Subcutaneous adipose tissue (tissue), 4 donors: ENCODE data around the gene FTSJ3. TPM values are rescaled to one million over a fixed set of nuclear protein-coding genes. Genes with fewer than 3 reads are reported as not detected.

Source experiments
- CTCF ChIP-seq: fragments of 450-650 bp; IDR thresholded peaks from one replicate; pipeline ENCODE4 v1.5.1; 2016; ENCODE audit warnings: low read depth, mild to moderate bottlenecking, control low read depth, antibody characterized with exemption, moderate library complexity
- total RNA-seq, 4 donors: library from RNA; depleted of rRNA; stranded (reverse); fragments of >200 nt; gene quantifications; one replicate each; pipeline ENCODE4 v1.1.0, GENCODE V29; 2016

FTSJ3 gene
- total RNA-seq, 4 donors from 2014 or later, result 33.1 to 45.6 (median 38.8) TPM

- TF ChIP-seq CTCF, result no peak
Measured at GRCh38 chr17:63841350-63842172, 14.1 kb upstream of the FTSJ3 start.

- TF ChIP-seq CTCF, result no peak
Measured at GRCh38 chr17:63840591-63841349, 13.3 kb upstream of the FTSJ3 start.

- TF ChIP-seq CTCF, result no peak
Measured at GRCh38 chr17:63838631-63839171, 11.2 kb upstream of the FTSJ3 start.

GRCh38 chr17:63837962-63838600, 10.6 kb upstream of the FTSJ3 start:
- TF ChIP-seq CTCF, result no peak

- no peak for TF ChIP-seq CTCF
Measured at GRCh38 chr17:63837480-63837879, 10.0 kb upstream of the FTSJ3 start.

- no peak for TF ChIP-seq CTCF
Measured at GRCh38 chr17:63836811-63837210, 9.3 kb upstream of the FTSJ3 start.

GRCh38 chr17:63835167-63835720, 7.8 kb upstream of the FTSJ3 start:
- no peak for TF ChIP-seq CTCF
